K562 (cell line): Measurements from ENCODE around the gene ADGRF5. TPM values are rescaled to one million over a fixed set of nuclear protein-coding genes. Genes with fewer than 3 reads are reported as not detected.

Experiments used
- ATAC-seq: fragments of 200-7000 bp; cut with Tn5 transposase; 3 replicates; pipeline ENCODE4 v1.9.1; 2020; ENCODE audit warnings: moderate library complexity
- BruUV-seq: library from RNA; stranded (reverse); fragments of 400-500 nt; replicated peaks from 2 replicates; lab custom pipeline; 2021; lab: Mats Ljungman, UMichigan
- CTCF ChIA-PET: fragments of 300-600 bp; formaldehyde crosslinking; extraction: SDS; loops from one replicate; lab custom pipeline; 2021; ENCODE audit warnings: low intra/inter-chr PET ratio; lab: Yijun Ruan, JAX
- POLR2A ChIA-PET: fragments of 300-600, 350-650 bp; sonication (Branson Sonifier 250); formaldehyde crosslinking; extraction: SDS; loops from one replicate; lab custom pipeline; 2021; ENCODE audit warnings: antibody characterized with exemption, inconsistent platforms; lab: Yijun Ruan, JAX
- DNase-seq, 4 experiments: peaks; one replicate each; pipeline versions ENCODE4 v3.0.0 to v3.0.0-alpha.2; 2011 to 2018; ENCODE audit warnings: low spot score in 3 of 4, mixed read lengths in 3 of 4; ENCODE audit errors: extremely low read depth in 1 of 4
- FAIRE-seq: peaks from 2 replicates; lab custom pipeline; 2011; peaks lifted over from hg19 to GRCh38; lab: Jason Lieb, UNC
- H2AFZ ChIP-seq: 2 replicates; pipeline ENCODE4 v1.6.0; 2011; ENCODE audit warnings: low read depth, low read length, control low read depth, inconsistent platforms
- H3K27ac ChIP-seq: fragments of 200-600 bp; 3 replicates; pipeline ENCODE4 v1.8.0; 2011; ENCODE audit warnings: low read depth, mild to moderate bottlenecking, control low read depth, inconsistent platforms, low read length, moderate library complexity, mixed read lengths; ENCODE audit errors: extremely low read depth
- H3K27me3 ChIP-seq, 2 experiments: fragments of 300-600 bp in 1 of 2; 2 replicates in 1 of 2; 3 replicates in 1 of 2; pipeline versions ENCODE4 v1.6.0 to v1.8.0; 2011; ENCODE audit warnings: inconsistent platforms in 2 of 2, low read length in 2 of 2, mild to moderate bottlenecking in 1 of 2, mixed read lengths in 1 of 2, moderate library complexity in 1 of 2; ENCODE audit not compliant: control insufficient read depth in 2 of 2, insufficient read depth in 2 of 2
- H3K36me3 ChIP-seq: fragments of 300-600 bp; 3 replicates; pipeline ENCODE4 v1.8.0; 2011; ENCODE audit warnings: mild to moderate bottlenecking, low read length, inconsistent platforms; ENCODE audit not compliant: control insufficient read depth, insufficient read depth
- H3K4me1 ChIP-seq, 2 experiments: fragments of 200-600 bp in 1 of 2; replicated peaks in 1 of 2; 2 replicates in 1 of 2; 3 replicates in 1 of 2; pipeline versions ENCODE4 v1.5.1 to v1.8.0; 2011; ENCODE audit warnings: inconsistent platforms in 2 of 2, low read length in 2 of 2, mild to moderate bottlenecking in 1 of 2, mixed read lengths in 1 of 2, moderate library complexity in 1 of 2; ENCODE audit not compliant: control insufficient read depth in 2 of 2, insufficient read depth in 2 of 2
- H3K4me2 ChIP-seq: 2 replicates; pipeline ENCODE4 v1.6.1; 2011; ENCODE audit warnings: low read length, control low read depth, inconsistent platforms, mixed read lengths; ENCODE audit not compliant: insufficient read depth
- H3K4me3 ChIP-seq: fragments of 200-600 bp; sonication (generic), shearing (Covaris generic); 2 replicates; pipeline ENCODE4 v1.5.1; 2016; ENCODE audit warnings: control low read depth, inconsistent platforms
- H3K79me2 ChIP-seq: fragments of 200-600 bp; 3 replicates; pipeline ENCODE4 v1.8.0; 2011; ENCODE audit warnings: low read length, inconsistent platforms; ENCODE audit not compliant: control insufficient read depth, insufficient read depth
- H3K9ac ChIP-seq, 2 experiments: 2 replicates each; pipeline versions ENCODE4 v1.6.0 to v1.6.1; 2011; ENCODE audit warnings: low read depth in 2 of 2, low read length in 2 of 2, control low read depth in 1 of 2, inconsistent platforms in 1 of 2, mild to moderate bottlenecking in 1 of 2, mixed read lengths in 1 of 2; ENCODE audit not compliant: insufficient read depth in 1 of 2
- H3K9me1 ChIP-seq: one replicate; pipeline ENCODE4 v1.6.0; 2011; ENCODE audit warnings: inconsistent platforms, mild to moderate bottlenecking, low read length, moderate library complexity; ENCODE audit not compliant: control insufficient read depth, insufficient read depth
- H3K9me3 ChIP-seq: replicated peaks from 2 replicates; pipeline ENCODE4 v1.5.1; 2011; ENCODE audit warnings: low read depth, low read length, inconsistent platforms; ENCODE audit not compliant: control insufficient read depth, insufficient read depth
- H4K20me1 ChIP-seq: replicated peaks from 2 replicates; pipeline ENCODE4 v1.6.1; 2011; ENCODE audit warnings: low read length, inconsistent platforms, mixed read lengths; ENCODE audit not compliant: control insufficient read depth, insufficient read depth
- HDAC1 ChIP-seq, 2 experiments: fragments of 450-650 bp; IDR thresholded peaks; 2 replicates each; pipeline ENCODE4 v1.6.1; 2016 to 2017; ENCODE audit warnings: inconsistent platforms in 1 of 2, mild to moderate bottlenecking in 1 of 2, moderate library complexity in 1 of 2
- HIVEP1 ChIP-seq: fragments of 250-450 bp; sonication (Bioruptor Pico); IDR thresholded peaks from 2 replicates; pipeline ENCODE4 v1.4.0; 2020; ENCODE audit warnings: mild to moderate bottlenecking
- KAT2B ChIP-seq: IDR thresholded peaks from one replicate; pipeline ENCODE4 v1.6.1; 2012; ENCODE audit warnings: low read depth, mild to moderate bottlenecking, control low read depth, inconsistent platforms, low read length, moderate library complexity
- MLLT1 ChIP-seq, 2 experiments: fragments of 450-650 bp; IDR thresholded peaks; 2 replicates each; pipeline ENCODE4 v1.6.1; 2016
- POLR2B ChIP-seq: fragments of 450-650 bp; IDR thresholded peaks from 2 replicates; pipeline ENCODE4 v1.6.1; 2018; ENCODE audit warnings: low read depth; ENCODE audit not compliant: partially characterized antibody
- RHOXF2B ChIP-seq: fragments of 250-450 bp; sonication (Bioruptor Pico); conservative IDR thresholded peaks from 2 replicates; pipeline ENCODE4 v1.5.1; 2021
- SMARCE1 ChIP-seq: fragments of 450-650 bp; IDR thresholded peaks from 2 replicates; pipeline ENCODE4 v1.7.1; 2016; ENCODE audit warnings: mild to moderate bottlenecking
- U2AF1 ChIP-seq: fragments of 200-400 bp; formaldehyde crosslinking; optimal IDR thresholded peaks from 2 replicates; pipeline ENCODE3; 2017; ENCODE audit warnings: mild to moderate bottlenecking, low read depth, low read length, moderate library complexity
- ZNF280A ChIP-seq: fragments of 450-650 bp; IDR thresholded peaks from 2 replicates; pipeline ENCODE4 v1.6.1; 2018; ENCODE audit warnings: mild to moderate bottlenecking, low read depth; ENCODE audit not compliant: partially characterized antibody
- ZNF41 ChIP-seq: fragments of 250-450 bp; sonication (Bioruptor Pico); conservative IDR thresholded peaks from 2 replicates; pipeline ENCODE4 v1.4.0; 2020; ENCODE audit warnings: mild to moderate bottlenecking
- ZNF668 ChIP-seq: fragments of 250-450 bp; sonication (Bioruptor Pico); IDR thresholded peaks from 2 replicates; pipeline ENCODE4 v1.8.0; 2022; ENCODE audit warnings: mild to moderate bottlenecking, inconsistent platforms
- WGBS: fragments of 100-300 bp; shearing (Covaris generic); methylation state at CpG from one replicate; pipeline ENCODE4 v1.1.6; 2016; ENCODE audit warnings: low coverage, mixed read lengths; ENCODE audit not compliant: insufficient coverage; ENCODE audit errors: missing lambda C conversion rate; 5-methylcytosine and 5-hydroxymethylcytosine counted together
- in situ Hi-C: fragments of 300-500 bp; cut with MboI; formaldehyde crosslinking; loops from 4 replicates; pipeline ENCODE4 v1.15.0; 2018; ENCODE audit warnings: inconsistent platforms, mixed read lengths
- intact Hi-C: fragments of 100-400 bp; cut with micrococcal nuclease; formaldehyde crosslinking; loops from 2 replicates; pipeline ENCODE4 v1.14.2; 2022
- polyA plus RNA-seq, 8 experiments: library from polyadenylated mRNA; depleted of rRNA in 4 of 8; stranded (reverse) in 5 of 8; unstranded in 3 of 8; fragments of >200 nt; fragmentation: Nextera tagmentation in 2 of 8; fragmentation: Illumina TruSeq in 1 of 8; extraction: Ambion mirVana in 2 of 8; extraction: Trizol in 1 of 8; gene quantifications; 2 replicates each; pipeline versions ENCODE4 v1.2.1 to v1.2.3, GENCODE V29; 2011 to 2014; ENCODE audit warnings: inconsistent platforms in 1 of 8, missing spikeins in 1 of 8
- total RNA-seq, 7 experiments: library from RNA; depleted of rRNA in 6 of 7; stranded (reverse); fragments of >200 nt in 6 of 7; fragmentation: Illumina TruSeq in 2 of 7; extraction: Trizol in 2 of 7; gene quantifications; 2 replicates each; pipeline versions ENCODE4 v1.2.1 to v1.2.3, GENCODE V29; 2011 to 2021; ENCODE audit warnings: low replicate concordance in 1 of 7
- TF ChIP-seq, protein P1 (sequence below): fragments of 250-450 bp; sonication (Bioruptor Pico); IDR thresholded peaks from 2 replicates; pipeline ENCODE4 v1.4.0; 2020; ENCODE audit warnings: mild to moderate bottlenecking

ADGRF5 gene
- total and polyA plus RNA-seq, 9 of the 15 experiments (the other 6 are each of a cell fraction or from before 2014, with no cell fraction given): 0.07 TPM; not detected in 8

DNA sequence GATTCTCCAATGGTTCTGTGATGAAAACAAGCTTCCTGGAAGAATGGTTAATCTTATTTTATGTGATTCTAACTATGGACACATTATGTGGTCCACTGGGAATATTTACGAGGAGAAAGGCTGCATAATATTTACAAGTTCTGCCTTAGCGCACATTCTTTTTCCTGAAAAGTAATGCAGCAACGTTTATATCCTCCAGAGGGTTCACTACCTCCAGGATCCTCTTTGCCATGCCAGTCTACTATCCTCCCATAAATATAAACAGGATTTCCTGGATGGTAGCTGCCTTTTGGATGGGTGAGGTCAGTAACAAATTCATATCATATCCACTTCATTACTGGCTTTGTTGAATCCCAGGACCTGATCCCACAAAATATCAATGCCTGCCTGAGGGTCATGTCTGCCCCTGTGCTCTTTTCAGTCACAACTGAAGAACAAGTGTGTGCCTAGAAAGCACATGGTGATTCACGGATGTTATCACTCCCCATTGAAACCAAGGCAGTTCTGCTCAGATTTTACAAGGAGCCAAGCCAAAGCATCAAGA, 30.4 kb downstream of the ADGRF5 start:
- ChIA-PET CTCF (no interaction called here), POLR2A (interaction anchor here (1.5 kb wide), 1 partner anchor 11 kb away, joined by 4 read pairs; no protein-coding TSS in a partner anchor)
- Histone ChIP-seq H3K9ac (no peak overlapping the region), H3K4me1 (no peaks in the 10 kb centered on the region), H3K4me3 (no peak overlapping the region), H3K9me1 (no peaks in the 10 kb centered on the region), H3K4me2 (no peak overlapping the region), H3K27me3 (no peaks in the 10 kb centered on the region), H4K20me1 (no peaks in the 10 kb centered on the region), H3K27ac (no peak overlapping the region), H3K36me3 (no peaks in the 10 kb centered on the region), H3K79me2 (no peaks in the 10 kb centered on the region), H3K9me3 (no peaks in the 10 kb centered on the region), H2AFZ (no peak overlapping the region)
- FAIRE-seq (no peak), DNase-seq (no peak), ATAC-seq (no peak)
- no peak for TF ChIP-seq POLR2B
- no peak for TF ChIP-seq HIVEP1 (CRISPR knock-in tag)
- TF ChIP-seq ZNF41 (CRISPR knock-in tag): no peak
- TF ChIP-seq U2AF1: no peak
- TF ChIP-seq MLLT1 (IDR thresholded peaks at IDR 0.05): no peak
- TF ChIP-seq ZNF280A: no peak
- TF ChIP-seq KAT2B: no peak
- no peak for TF ChIP-seq ZNF668
- TF ChIP-seq, protein P1, sequence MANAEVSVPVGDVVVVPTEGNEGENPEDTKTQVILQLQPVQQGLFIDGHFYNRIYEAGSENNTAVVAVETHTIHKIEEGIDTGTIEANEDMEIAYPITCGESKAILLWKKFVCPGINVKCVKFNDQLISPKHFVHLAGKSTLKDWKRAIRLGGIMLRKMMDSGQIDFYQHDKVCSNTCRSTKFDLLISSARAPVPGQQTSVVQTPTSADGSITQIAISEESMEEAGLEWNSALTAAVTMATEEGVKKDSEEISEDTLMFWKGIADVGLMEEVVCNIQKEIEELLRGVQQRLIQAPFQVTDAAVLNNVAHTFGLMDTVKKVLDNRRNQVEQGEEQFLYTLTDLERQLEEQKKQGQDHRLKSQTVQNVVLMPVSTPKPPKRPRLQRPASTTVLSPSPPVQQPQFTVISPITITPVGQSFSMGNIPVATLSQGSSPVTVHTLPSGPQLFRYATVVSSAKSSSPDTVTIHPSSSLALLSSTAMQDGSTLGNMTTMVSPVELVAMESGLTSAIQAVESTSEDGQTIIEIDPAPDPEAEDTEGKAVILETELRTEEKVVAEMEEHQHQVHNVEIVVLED (CRISPR knock-in tag): no peak
- TF ChIP-seq RHOXF2B (CRISPR knock-in tag): no peak
- TF ChIP-seq HDAC1 (IDR thresholded peaks at IDR 0.05): no peak
- no peak for TF ChIP-seq SMARCE1
- in situ Hi-C loops (no loop called here), intact Hi-C loops (no loop called here)
- BruUV-seq: no TSS peak
- 2% methylated on average over 4 of the region's 4 CpGs for WGBS
